Limb (tissue), 2 donors: ENCODE results near the gene NUP85.
"Not testable (repeated sequence)": the region's sequence is repeated elsewhere in the genome, so short reads cannot be mapped to it uniquely, and the experiment has no call there.

ENCODE experiments used
- DNase-seq, 2 donors: peaks; one replicate each; pipeline ENCODE4 v3.0.0-alpha.2; 2016; ENCODE audit errors: extremely low spot score in 2 of 2

The NUP85 gene

GRCh38 chr17:75199886-75200618, 5.4 kb upstream of the NUP85 start:
- no peak for DNase-seq

GRCh38 chr17:75205793-75206163, 299 bp downstream of the NUP85 start:
- no peak for DNase-seq

- DNase-seq = not testable (repeated sequence)
Observed at GRCh38 chr17:75207050-75207407, 1.6 kb downstream of the NUP85 start.

GRCh38 chr17:75207760-75208159, 2.3 kb downstream of the NUP85 start:
- DNase-seq = no peak

- DNase-seq = no peak
Observed at GRCh38 chr17:75208161-75208560, 2.7 kb downstream of the NUP85 start.

GRCh38 chr17:75209061-75209460, 3.6 kb downstream of the NUP85 start:
- DNase-seq = no peak

- no peak for DNase-seq
Observed at GRCh38 chr17:75218131-75218530, 12.7 kb downstream of the NUP85 start.

GRCh38 chr17:75219815-75220214, 14.3 kb downstream of the NUP85 start:
- no peak for DNase-seq

- DNase-seq = no peak
Observed at GRCh38 chr17:75225016-75225415, 19.5 kb downstream of the NUP85 start.

GRCh38 chr17:75227729-75228128, 22.2 kb downstream of the NUP85 start:
- no peak for DNase-seq

GRCh38 chr17:75228305-75228704, 22.8 kb downstream of the NUP85 start:
- no peak for DNase-seq

- DNase-seq = no peak
Observed at GRCh38 chr17:75228847-75229246, 23.4 kb downstream of the NUP85 start.

- no peak for DNase-seq
Observed at GRCh38 chr17:75231071-75231470, 25.6 kb downstream of the NUP85 start.

GRCh38 chr17:75231741-75232464, 26.4 kb downstream of the NUP85 start:
- no peak for DNase-seq

GRCh38 chr17:75232786-75233185, 27.3 kb downstream of the NUP85 start:
- DNase-seq = no peak

- no peak for DNase-seq
Observed at GRCh38 chr17:75237100-75238014, 31.9 kb downstream of the NUP85 start.

GRCh38 chr17:75238020-75238580, 32.6 kb downstream of the NUP85 start:
- DNase-seq = no peak

- peak; percentile 15 to 64 for DNase-seq
Observed at GRCh38 chr17:75238684-75239191, 33.3 kb downstream of the NUP85 start.

GRCh38 chr17:75239214-75239613, 33.7 kb downstream of the NUP85 start:
- DNase-seq = no peak

- no peak for DNase-seq
Observed at GRCh38 chr17:75239778-75240393, 34.4 kb downstream of the NUP85 start.
